Measurements from ENCODE around the gene THOC6.

- TF ChIP-seq CTCF (IDR thresholded peaks at IDR 0.05; ENCODE audit: low read depth, low read length, poor library complexity, severe bottlenecking) (no peak), EZH2phosphoT487 (IDR thresholded peaks at IDR 0.05; ENCODE audit: borderline replicate concordance, low read length) (no peak)
Measured at GRCh38 chr16:3013998-3014690, 9.7 kb upstream of the THOC6 start.

All from DOHH2 (cell line).